ENCODE measurements around the gene ELL.

GRCh38 chr19:18440415-18440877, 81.4 kb downstream of the ELL start:
- TF ChIP-seq POLR2A (IDR thresholded peaks at IDR 0.05) (no peak), CTCF (IDR thresholded peaks at IDR 0.05) (no peak), EP300 (IDR thresholded peaks at IDR 0.05) (no peak)

All from upper lobe of left lung (tissue), 4 donors.